ENCODE measurements around the gene PTGDR2. TPM values are rescaled to one million over a fixed set of nuclear protein-coding genes. Genes with fewer than 3 reads are reported as not detected.

The PTGDR2 gene
- total RNA-seq, 4 donors from 2014 or later = 0.11 TPM; not detected in 3

GRCh38 chr11:60864856-60865513, 9.2 kb upstream of the PTGDR2 start:
- DNase-seq = no peak
- H3K4me1 ChIP-seq = peaks cover 0 to 11% of the 10 kb centered on the region in 2 donors
- intact Hi-C loops (cut with DNase I) = no loop called here
- WGBS, 2 donors = 83 to 84% methylated on average over 7 of the region's 7 CpGs
- no peaks in the 10 kb centered on the region for H3K36me3 ChIP-seq
- TF ChIP-seq, protein P1, sequence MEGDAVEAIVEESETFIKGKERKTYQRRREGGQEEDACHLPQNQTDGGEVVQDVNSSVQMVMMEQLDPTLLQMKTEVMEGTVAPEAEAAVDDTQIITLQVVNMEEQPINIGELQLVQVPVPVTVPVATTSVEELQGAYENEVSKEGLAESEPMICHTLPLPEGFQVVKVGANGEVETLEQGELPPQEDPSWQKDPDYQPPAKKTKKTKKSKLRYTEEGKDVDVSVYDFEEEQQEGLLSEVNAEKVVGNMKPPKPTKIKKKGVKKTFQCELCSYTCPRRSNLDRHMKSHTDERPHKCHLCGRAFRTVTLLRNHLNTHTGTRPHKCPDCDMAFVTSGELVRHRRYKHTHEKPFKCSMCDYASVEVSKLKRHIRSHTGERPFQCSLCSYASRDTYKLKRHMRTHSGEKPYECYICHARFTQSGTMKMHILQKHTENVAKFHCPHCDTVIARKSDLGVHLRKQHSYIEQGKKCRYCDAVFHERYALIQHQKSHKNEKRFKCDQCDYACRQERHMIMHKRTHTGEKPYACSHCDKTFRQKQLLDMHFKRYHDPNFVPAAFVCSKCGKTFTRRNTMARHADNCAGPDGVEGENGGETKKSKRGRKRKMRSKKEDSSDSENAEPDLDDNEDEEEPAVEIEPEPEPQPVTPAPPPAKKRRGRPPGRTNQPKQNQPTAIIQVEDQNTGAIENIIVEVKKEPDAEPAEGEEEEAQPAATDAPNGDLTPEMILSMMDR (IDR thresholded peaks at IDR 0.05) = no peak
- no peaks in the 10 kb centered on the region for H3K27me3 ChIP-seq
- no peaks in the 10 kb centered on the region for H3K9me3 ChIP-seq
- H3K4me3 ChIP-seq (replicated peaks in 1 of 3) = no peak overlapping the region
- no peak overlapping the region for H3K27ac ChIP-seq

DNA sequence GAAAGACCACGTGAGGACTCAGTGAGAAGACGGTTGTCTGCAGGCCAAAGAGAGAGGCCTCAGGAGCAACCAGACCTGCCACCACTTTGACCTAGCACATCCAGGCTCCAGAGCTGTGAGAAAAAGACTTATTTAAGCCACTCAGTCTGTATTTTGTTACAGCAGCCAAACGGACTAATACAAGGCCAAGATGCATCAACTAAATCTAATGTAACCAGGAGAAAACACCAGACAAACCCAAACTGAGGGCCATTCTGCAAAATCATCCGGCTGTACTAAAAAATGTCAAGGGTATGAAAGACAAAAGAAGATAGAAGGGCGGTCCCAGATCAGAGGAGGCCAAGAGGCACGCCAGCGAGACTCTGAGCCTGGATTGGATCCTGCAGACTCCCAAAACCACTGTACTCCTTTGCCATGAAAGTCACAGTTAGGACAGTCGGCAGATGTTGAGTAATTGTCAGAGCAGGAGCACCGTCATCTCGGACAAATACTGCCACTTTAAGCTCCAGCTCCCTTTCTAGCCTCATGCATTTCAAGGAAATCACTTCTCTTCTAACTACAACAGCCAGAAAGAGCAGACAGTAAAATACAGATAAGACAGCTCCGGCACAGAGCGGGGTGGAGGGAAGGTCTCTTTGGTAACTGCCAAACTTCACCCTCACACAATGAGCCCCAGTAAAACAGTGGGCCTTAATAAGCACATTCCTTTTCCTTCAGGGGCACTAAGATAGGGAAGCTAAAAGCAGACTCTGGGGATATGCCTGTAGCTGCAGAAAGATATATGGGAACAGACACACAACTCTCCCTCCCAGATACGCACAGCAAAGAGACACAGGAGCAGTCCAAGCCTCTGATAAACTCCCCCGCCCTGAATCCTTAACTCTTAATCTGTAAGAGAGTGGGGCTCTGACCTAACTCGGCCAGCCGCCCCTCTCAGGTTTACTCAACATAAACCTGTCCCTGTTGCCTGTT, 8.1 kb upstream of the PTGDR2 start:
- no peak overlapping the region for H3K27ac ChIP-seq
- H3K9me3 ChIP-seq = no peaks in the 10 kb centered on the region
- intact Hi-C loops (cut with DNase I) = no loop called here
- no peaks in the 10 kb centered on the region for H3K36me3 ChIP-seq
- DNase-seq = no peak
- H3K4me3 ChIP-seq (replicated peaks in 1 of 3) = no peak overlapping the region
- 81 to 84% methylated on average over 16 of the region's 16 CpGs for WGBS, 2 donors
- H3K4me1 ChIP-seq = peaks cover 0 to 11% of the 10 kb centered on the region in 2 donors
- no peaks in the 10 kb centered on the region for H3K27me3 ChIP-seq
- TF ChIP-seq, protein P1 (IDR thresholded peaks at IDR 0.05) = no peak
- TF ChIP-seq POLR2A (IDR thresholded peaks at IDR 0.05) = no peak

GRCh38 chr11:60862171-60862570, 6.4 kb upstream of the PTGDR2 start:
- no peak overlapping the region for H3K4me3 ChIP-seq (replicated peaks in 1 of 3)
- intact Hi-C loops (cut with DNase I) = no loop called here
- WGBS, 2 donors = 93 to 94% methylated on average over 9 of the region's 9 CpGs
- no peak overlapping the region for H3K27ac ChIP-seq
- H3K36me3 ChIP-seq = no peaks in the 10 kb centered on the region
- H3K9me3 ChIP-seq = no peaks in the 10 kb centered on the region
- H3K4me1 ChIP-seq = peaks cover 0 to 5% of the 10 kb centered on the region in 2 donors
- no peak for DNase-seq
- TF ChIP-seq POLR2A (IDR thresholded peaks at IDR 0.05) = no peak
- TF ChIP-seq, protein P1 (IDR thresholded peaks at IDR 0.05) = no peak
- H3K27me3 ChIP-seq = no peaks in the 10 kb centered on the region

- 69 to 73% methylated on average over 5 to 7 of the region's 7 CpGs for WGBS, 2 donors
- DNase-seq = no peak
- H3K9me3 ChIP-seq = no peaks in the 10 kb centered on the region
- H3K4me3 ChIP-seq (replicated peaks in 1 of 3) = no peak overlapping the region
- H3K27me3 ChIP-seq = no peaks in the 10 kb centered on the region
- intact Hi-C loops (cut with DNase I) = no loop called here
- no peaks in the 10 kb centered on the region for H3K36me3 ChIP-seq
- H3K27ac ChIP-seq = no peak overlapping the region
- TF ChIP-seq, protein P1 (IDR thresholded peaks at IDR 0.05) = no peak
- TF ChIP-seq POLR2A (IDR thresholded peaks at IDR 0.05) = no peak
- no peaks in the 10 kb centered on the region for H3K4me1 ChIP-seq
These were observed 5.2 kb upstream of the PTGDR2 start for GRCh38 chr11:60860943-60861342.

All from thyroid gland (tissue), 4 donors.